ENCODE measurements around the gene INSYN2B.

INSYN2B gene

GRCh38 chr5:169832304-169832703 is 148.0 kb downstream of the INSYN2B start:
- Histone ChIP-seq H3K27ac (ENCODE audit: low read length) (no peak overlapping the region), H3K4me3 (ENCODE audit: low read length) (no peak overlapping the region), H3K4me1 (ENCODE audit: low read length) (no peaks in the 10 kb centered on the region), H3K9me3 (ENCODE audit: insufficient read depth, low read length) (no peaks in the 10 kb centered on the region), H3K79me2 (ENCODE audit: low read length) (no peaks in the 10 kb centered on the region), H3K9ac (ENCODE audit: low read length) (no peak overlapping the region), H3K27me3 (ENCODE audit: low read depth, low read length) (no peaks in the 10 kb centered on the region), H3K4me2 (ENCODE audit: low read length) (no peak overlapping the region), H3K36me3 (replicated peaks; ENCODE audit: low read depth, low read length) (peaks cover 22% of the 10 kb centered on the region), H4K20me1 (ENCODE audit: insufficient read depth, low read length) (peaks cover 7% of the 10 kb centered on the region; the same call in 1 of the 2 replicates), H2AFZ (ENCODE audit: low read depth, low read length) (no peak overlapping the region)
- no peak for TF ChIP-seq EZH2phosphoT487 (IDR thresholded peaks at IDR 0.05; ENCODE audit: low read depth)
- TF ChIP-seq CTCF (IDR thresholded peaks at IDR 0.05; ENCODE audit: low read depth, low read length): no peak

GRCh38 chr5:169831331-169831730 is 149.0 kb downstream of the INSYN2B start:
- Histone ChIP-seq H3K36me3 (replicated peaks; ENCODE audit: low read depth, low read length) (peaks cover 22% of the 10 kb centered on the region), H3K79me2 (ENCODE audit: low read length) (no peaks in the 10 kb centered on the region), H4K20me1 (ENCODE audit: insufficient read depth, low read length) (peaks cover 7% of the 10 kb centered on the region; the same call in 1 of the 2 replicates), H3K9me3 (ENCODE audit: insufficient read depth, low read length) (no peaks in the 10 kb centered on the region), H3K4me3 (ENCODE audit: low read length) (no peak overlapping the region), H3K4me1 (ENCODE audit: low read length) (no peaks in the 10 kb centered on the region), H3K4me2 (ENCODE audit: low read length) (no peak overlapping the region), H3K9ac (ENCODE audit: low read length) (no peak overlapping the region), H3K27me3 (ENCODE audit: low read depth, low read length) (no peaks in the 10 kb centered on the region), H2AFZ (ENCODE audit: low read depth, low read length) (no peak overlapping the region), H3K27ac (ENCODE audit: low read length) (no peak overlapping the region)
- TF ChIP-seq EZH2phosphoT487 (IDR thresholded peaks at IDR 0.05; ENCODE audit: low read depth): no peak
- no peak for TF ChIP-seq CTCF (IDR thresholded peaks at IDR 0.05; ENCODE audit: low read depth, low read length)

GRCh38 chr5:169828385-169828784 is 151.9 kb downstream of the INSYN2B start:
- no peak overlapping the region for H3K27ac ChIP-seq (ENCODE audit: low read length)
- peaks cover 7% of the 10 kb centered on the region; the same call in 1 of the 2 replicates for H4K20me1 ChIP-seq (ENCODE audit: insufficient read depth, low read length)
- no peaks in the 10 kb centered on the region for H3K4me1 ChIP-seq (ENCODE audit: low read length)
- no peak for TF ChIP-seq EZH2phosphoT487 (IDR thresholded peaks at IDR 0.05; ENCODE audit: low read depth)
- no peak for TF ChIP-seq CTCF (IDR thresholded peaks at IDR 0.05; ENCODE audit: low read depth, low read length)
- H3K79me2 ChIP-seq (ENCODE audit: low read length): no peaks in the 10 kb centered on the region
- no peaks in the 10 kb centered on the region for H3K27me3 ChIP-seq (ENCODE audit: low read depth, low read length)
- H3K4me3 ChIP-seq (ENCODE audit: low read length): no peak overlapping the region
- H3K4me2 ChIP-seq (ENCODE audit: low read length): no peak overlapping the region
- no peak overlapping the region for H2AFZ ChIP-seq (ENCODE audit: low read depth, low read length)
- H3K9ac ChIP-seq (ENCODE audit: low read length): no peak overlapping the region
- H3K36me3 ChIP-seq (replicated peaks; ENCODE audit: low read depth, low read length): peaks cover 21% of the 10 kb centered on the region
- H3K9me3 ChIP-seq (ENCODE audit: insufficient read depth, low read length): no peaks in the 10 kb centered on the region

GRCh38 chr5:169827769-169828168 is 152.5 kb downstream of the INSYN2B start:
- Histone ChIP-seq H4K20me1 (ENCODE audit: insufficient read depth, low read length) (peaks cover 7% of the 10 kb centered on the region; the same call in 1 of the 2 replicates), H3K36me3 (replicated peaks; ENCODE audit: low read depth, low read length) (peaks cover 14% of the 10 kb centered on the region), H2AFZ (ENCODE audit: low read depth, low read length) (no peak overlapping the region), H3K27me3 (ENCODE audit: low read depth, low read length) (no peaks in the 10 kb centered on the region), H3K4me2 (ENCODE audit: low read length) (no peak overlapping the region), H3K9me3 (ENCODE audit: insufficient read depth, low read length) (no peaks in the 10 kb centered on the region), H3K4me1 (ENCODE audit: low read length) (no peaks in the 10 kb centered on the region), H3K27ac (ENCODE audit: low read length) (no peak overlapping the region), H3K9ac (ENCODE audit: low read length) (no peak overlapping the region), H3K79me2 (ENCODE audit: low read length) (no peaks in the 10 kb centered on the region), H3K4me3 (ENCODE audit: low read length) (no peak overlapping the region)
- TF ChIP-seq EZH2phosphoT487 (IDR thresholded peaks at IDR 0.05; ENCODE audit: low read depth) (no peak), CTCF (IDR thresholded peaks at IDR 0.05; ENCODE audit: low read depth, low read length) (no peak)
